ENCODE results near the gene ENPP4.

The ENPP4 gene

GRCh38 chr6:46156701-46157100 lies 26.9 kb downstream of the ENPP4 start:
- TF ChIP-seq, protein P1, sequence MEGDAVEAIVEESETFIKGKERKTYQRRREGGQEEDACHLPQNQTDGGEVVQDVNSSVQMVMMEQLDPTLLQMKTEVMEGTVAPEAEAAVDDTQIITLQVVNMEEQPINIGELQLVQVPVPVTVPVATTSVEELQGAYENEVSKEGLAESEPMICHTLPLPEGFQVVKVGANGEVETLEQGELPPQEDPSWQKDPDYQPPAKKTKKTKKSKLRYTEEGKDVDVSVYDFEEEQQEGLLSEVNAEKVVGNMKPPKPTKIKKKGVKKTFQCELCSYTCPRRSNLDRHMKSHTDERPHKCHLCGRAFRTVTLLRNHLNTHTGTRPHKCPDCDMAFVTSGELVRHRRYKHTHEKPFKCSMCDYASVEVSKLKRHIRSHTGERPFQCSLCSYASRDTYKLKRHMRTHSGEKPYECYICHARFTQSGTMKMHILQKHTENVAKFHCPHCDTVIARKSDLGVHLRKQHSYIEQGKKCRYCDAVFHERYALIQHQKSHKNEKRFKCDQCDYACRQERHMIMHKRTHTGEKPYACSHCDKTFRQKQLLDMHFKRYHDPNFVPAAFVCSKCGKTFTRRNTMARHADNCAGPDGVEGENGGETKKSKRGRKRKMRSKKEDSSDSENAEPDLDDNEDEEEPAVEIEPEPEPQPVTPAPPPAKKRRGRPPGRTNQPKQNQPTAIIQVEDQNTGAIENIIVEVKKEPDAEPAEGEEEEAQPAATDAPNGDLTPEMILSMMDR (IDR thresholded peaks at IDR 0.05; ENCODE audit: poor library complexity, severe bottlenecking): no peak
- Histone ChIP-seq H3K36me3 (ENCODE audit: low read depth) (no peaks in the 10 kb centered on the region), H3K27me3 (ENCODE audit: insufficient read depth, poor library complexity, severe bottlenecking) (no peaks in the 10 kb centered on the region), H3K9me3 (ENCODE audit: severe bottlenecking) (no peaks in the 10 kb centered on the region), H3K27ac (ENCODE audit: poor library complexity, severe bottlenecking) (no peak overlapping the region), H3K4me1 (ENCODE audit: insufficient read depth, poor library complexity, severe bottlenecking) (no peaks in the 10 kb centered on the region), H3K4me3 (ENCODE audit: severe bottlenecking) (no peak overlapping the region)
- DNase-seq (ENCODE audit: low spot score) (no peak), ATAC-seq (ENCODE audit: low read depth) (no peak)

DNA sequence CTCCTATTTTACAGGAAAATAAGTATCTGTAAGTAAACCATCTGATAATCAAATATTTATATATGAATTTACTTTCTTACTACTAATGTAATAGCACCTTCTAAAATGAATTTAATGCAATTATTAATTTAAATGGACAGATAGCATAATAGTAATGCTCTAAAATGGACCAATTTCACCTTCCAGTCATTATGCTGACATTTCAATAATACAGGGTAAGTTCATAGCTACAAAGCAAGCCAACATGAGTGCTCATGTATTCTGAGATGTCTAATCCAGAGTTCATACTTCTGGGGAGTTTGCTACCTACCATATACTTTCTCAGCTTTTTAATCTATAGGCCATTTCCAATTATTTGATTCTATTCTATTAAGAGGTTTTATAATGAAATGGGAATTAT lies 29.4 kb downstream of the ENPP4 start:
- DNase-seq (ENCODE audit: low spot score) (no peak), ATAC-seq (ENCODE audit: low read depth) (no peak)
- no peaks in the 10 kb centered on the region for H3K9me3 ChIP-seq (ENCODE audit: severe bottlenecking)
- no peaks in the 10 kb centered on the region for H3K36me3 ChIP-seq (ENCODE audit: low read depth)
- H3K4me1 ChIP-seq (ENCODE audit: insufficient read depth, poor library complexity, severe bottlenecking): no peaks in the 10 kb centered on the region
- H3K4me3 ChIP-seq (ENCODE audit: severe bottlenecking): no peak overlapping the region
- H3K27me3 ChIP-seq (ENCODE audit: insufficient read depth, poor library complexity, severe bottlenecking): no peaks in the 10 kb centered on the region
- TF ChIP-seq, protein P1 (IDR thresholded peaks at IDR 0.05; ENCODE audit: poor library complexity, severe bottlenecking): no peak
- H3K27ac ChIP-seq (ENCODE audit: poor library complexity, severe bottlenecking): no peak overlapping the region

- Histone ChIP-seq H3K27ac (ENCODE audit: poor library complexity, severe bottlenecking) (no peak overlapping the region), H3K27me3 (ENCODE audit: insufficient read depth, poor library complexity, severe bottlenecking) (no peaks in the 10 kb centered on the region), H3K4me1 (ENCODE audit: insufficient read depth, poor library complexity, severe bottlenecking) (no peaks in the 10 kb centered on the region), H3K9me3 (ENCODE audit: severe bottlenecking) (no peaks in the 10 kb centered on the region), H3K36me3 (ENCODE audit: low read depth) (no peaks in the 10 kb centered on the region), H3K4me3 (ENCODE audit: severe bottlenecking) (no peak overlapping the region)
- no peak for DNase-seq (ENCODE audit: low spot score)
- TF ChIP-seq, protein P1 (IDR thresholded peaks at IDR 0.05; ENCODE audit: poor library complexity, severe bottlenecking): no peak
- no peak for ATAC-seq (ENCODE audit: low read depth)
Measured at GRCh38 chr6:46160102-46160501, 30.3 kb downstream of the ENPP4 start.

DNA sequence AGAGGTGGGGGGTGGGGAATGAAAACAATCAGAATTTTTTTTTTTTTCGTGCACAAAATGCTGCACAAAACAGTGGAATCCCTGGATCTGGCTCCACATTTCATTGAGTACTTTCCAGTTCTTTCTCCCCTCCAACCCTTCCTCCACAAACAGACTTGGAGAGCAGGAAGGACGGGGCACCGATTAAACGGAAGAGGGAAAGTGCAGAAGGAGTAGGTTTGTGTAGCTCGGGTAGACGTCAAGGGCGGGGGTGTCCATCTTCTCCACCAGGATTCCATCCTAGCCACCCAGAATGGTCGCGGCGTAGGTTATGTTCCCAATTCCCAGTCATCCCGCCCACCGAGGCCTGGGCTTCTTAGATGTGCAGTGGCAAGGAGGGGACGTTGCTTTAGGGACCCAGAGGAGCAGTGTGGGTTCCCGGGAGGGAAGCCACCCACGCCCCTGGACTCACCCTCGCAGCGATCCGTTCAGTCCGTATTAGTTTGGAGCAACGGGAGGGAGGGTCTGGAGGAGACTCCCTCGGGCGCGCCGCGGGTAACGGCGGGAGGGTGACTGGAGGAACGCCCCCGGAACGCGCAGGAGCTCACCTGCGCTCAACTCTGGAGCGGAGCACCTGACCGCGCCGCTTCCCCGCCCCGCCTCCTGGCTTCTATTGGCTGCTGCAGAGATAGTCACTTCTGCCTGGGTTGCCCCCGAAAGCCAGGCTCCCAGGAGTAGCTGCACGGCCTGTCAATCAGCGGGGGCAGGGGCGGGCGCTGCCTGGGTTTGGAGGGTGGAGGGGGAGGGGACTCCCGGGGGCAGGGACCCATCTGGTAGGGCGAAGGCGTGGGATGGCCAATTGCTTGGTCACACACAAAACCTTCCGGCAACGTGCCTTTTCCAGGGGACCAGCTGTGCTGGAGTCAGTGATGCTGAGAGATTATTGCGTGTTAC lies 40.8 kb downstream of the ENPP4 start, which contains the start of gene ENPP5:
ENPP5 (minus strand) TSS at position 624 of the 933 bp plus-strand sequence. CDS start 2,718 bp downstream, outside the sequence.
- H3K27ac ChIP-seq (ENCODE audit: poor library complexity, severe bottlenecking): no peak within 1 kb of the TSS
- DNase-seq (ENCODE audit: low spot score) (peak; percentile 92), ATAC-seq (ENCODE audit: low read depth) (peak; percentile 100)
- no peaks in the 10 kb centered on the region for H3K27me3 ChIP-seq (ENCODE audit: insufficient read depth, poor library complexity, severe bottlenecking)
- TF ChIP-seq, protein P1 (IDR thresholded peaks at IDR 0.05; ENCODE audit: poor library complexity, severe bottlenecking): no peak
- H3K4me1 ChIP-seq (ENCODE audit: insufficient read depth, poor library complexity, severe bottlenecking): peaks cover 7% of the 10 kb centered on the region
- H3K9me3 ChIP-seq (ENCODE audit: severe bottlenecking): no peaks in the 10 kb centered on the region
- H3K36me3 ChIP-seq (ENCODE audit: low read depth): no peaks in the 10 kb centered on the region
- H3K4me3 ChIP-seq (ENCODE audit: severe bottlenecking): peak within 1 kb of the TSS; percentile 59

GRCh38 chr6:46172176-46172575 lies 42.4 kb downstream of the ENPP4 start:
- H3K9me3 ChIP-seq (ENCODE audit: severe bottlenecking): no peaks in the 10 kb centered on the region
- H3K27me3 ChIP-seq (ENCODE audit: insufficient read depth, poor library complexity, severe bottlenecking): no peaks in the 10 kb centered on the region
- DNase-seq (ENCODE audit: low spot score): no peak
- H3K4me1 ChIP-seq (ENCODE audit: insufficient read depth, poor library complexity, severe bottlenecking): peaks cover 7% of the 10 kb centered on the region
- no peaks in the 10 kb centered on the region for H3K36me3 ChIP-seq (ENCODE audit: low read depth)
- TF ChIP-seq, protein P1 (IDR thresholded peaks at IDR 0.05; ENCODE audit: poor library complexity, severe bottlenecking): no peak
- ATAC-seq (ENCODE audit: low read depth): no peak
- H3K4me3 ChIP-seq (ENCODE audit: severe bottlenecking): no peak overlapping the region
- no peak overlapping the region for H3K27ac ChIP-seq (ENCODE audit: poor library complexity, severe bottlenecking)

Measured in RWPE2 (cell line).